Left ventricle myocardium inferior (tissue), 1 donor: ENCODE measurements around the gene FHL3. TPM values are rescaled to one million over a fixed set of nuclear protein-coding genes. Genes with fewer than 3 reads are reported as not detected.

ENCODE experiments used
- DNase-seq: peaks from one replicate; pipeline ENCODE4 v3.0.0-alpha.2; 2020
- H3K27ac ChIP-seq: fragments of 200-600 bp; replicated peaks from 2 replicates; pipeline ENCODE4 v1.8.0; 2021
- H3K27me3 ChIP-seq: fragments of 200-600 bp; 2 replicates; pipeline ENCODE4 v1.8.0; 2021; ENCODE audit warnings: low read depth
- H3K36me3 ChIP-seq: fragments of 200-600 bp; 2 replicates; pipeline ENCODE4 v1.8.0; 2021
- H3K4me1 ChIP-seq: fragments of 200-600 bp; 2 replicates; pipeline ENCODE4 v1.8.0; 2021
- H3K4me3 ChIP-seq: fragments of 200-600 bp; 2 replicates; pipeline ENCODE4 v1.8.0; 2021; ENCODE audit warnings: mild to moderate bottlenecking, moderate library complexity
- H3K9me3 ChIP-seq: fragments of 200-600 bp; replicated peaks from 2 replicates; pipeline ENCODE4 v1.8.0; 2021
- intact Hi-C: fragments of 100-400 bp; cut with micrococcal nuclease; formaldehyde crosslinking; loops from one replicate; pipeline ENCODE4 v1.11.0; 2022
- total RNA-seq: library from RNA; stranded (reverse); fragmentation: NEBNext Ultra II Directional; extraction: Animal tissue kit (Norgen Biotek cat#: 25700); gene quantifications from one replicate; pipeline ENCODE4 v1.2.1, GENCODE V29; 2021
- TF ChIP-seq, protein P1 (sequence below): fragments of 200-600 bp; IDR thresholded peaks from 2 replicates; pipeline ENCODE4 v1.8.0; 2021; ENCODE audit warnings: antibody characterized with exemption, mild to moderate bottlenecking, borderline replicate concordance
- donor health status: DM: no; HTN: yes; CAD: no; lungs with severe emphysema.

The FHL3 gene
- total RNA-seq, 1 donor from 2014 or later: 15.8 TPM

DNA sequence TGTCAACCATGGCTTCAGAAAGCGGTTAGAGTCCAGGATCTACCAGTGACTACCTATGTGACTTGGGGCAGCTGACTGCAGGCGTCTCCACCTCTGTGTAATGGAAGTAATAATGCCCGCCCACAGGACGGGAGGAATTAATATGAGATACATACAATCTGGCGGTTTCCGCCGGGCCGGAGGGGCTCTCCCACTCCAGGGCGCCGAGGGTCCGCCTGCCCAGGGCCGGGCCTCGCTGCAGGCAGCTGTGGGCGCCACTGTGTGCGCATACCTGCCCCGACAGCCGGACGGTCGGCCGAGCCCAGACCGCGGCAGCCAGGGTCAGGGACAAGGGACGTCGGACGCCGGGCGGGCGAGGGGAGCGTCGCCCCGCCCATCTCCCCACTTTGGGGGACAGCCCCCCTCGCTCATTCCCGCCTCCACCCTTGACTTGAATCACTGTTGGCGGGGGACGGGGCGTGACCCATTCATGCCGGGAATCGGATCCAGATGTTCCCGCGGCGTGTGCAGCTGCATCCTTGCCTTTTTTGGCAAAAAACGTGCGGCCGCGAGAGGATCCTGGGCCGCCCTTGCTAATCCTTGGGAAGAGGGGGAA, 9.5 kb downstream of the FHL3 start:
- H3K27ac ChIP-seq: peak overlapping the region; percentile 95
- peaks cover 59% of the 10 kb centered on the region for H3K4me1 ChIP-seq
- no peaks in the 10 kb centered on the region for H3K9me3 ChIP-seq
- peaks cover 13% of the 10 kb centered on the region for H3K36me3 ChIP-seq
- peak overlapping the region; percentile 72 for H3K4me3 ChIP-seq
- TF ChIP-seq, protein P1, sequence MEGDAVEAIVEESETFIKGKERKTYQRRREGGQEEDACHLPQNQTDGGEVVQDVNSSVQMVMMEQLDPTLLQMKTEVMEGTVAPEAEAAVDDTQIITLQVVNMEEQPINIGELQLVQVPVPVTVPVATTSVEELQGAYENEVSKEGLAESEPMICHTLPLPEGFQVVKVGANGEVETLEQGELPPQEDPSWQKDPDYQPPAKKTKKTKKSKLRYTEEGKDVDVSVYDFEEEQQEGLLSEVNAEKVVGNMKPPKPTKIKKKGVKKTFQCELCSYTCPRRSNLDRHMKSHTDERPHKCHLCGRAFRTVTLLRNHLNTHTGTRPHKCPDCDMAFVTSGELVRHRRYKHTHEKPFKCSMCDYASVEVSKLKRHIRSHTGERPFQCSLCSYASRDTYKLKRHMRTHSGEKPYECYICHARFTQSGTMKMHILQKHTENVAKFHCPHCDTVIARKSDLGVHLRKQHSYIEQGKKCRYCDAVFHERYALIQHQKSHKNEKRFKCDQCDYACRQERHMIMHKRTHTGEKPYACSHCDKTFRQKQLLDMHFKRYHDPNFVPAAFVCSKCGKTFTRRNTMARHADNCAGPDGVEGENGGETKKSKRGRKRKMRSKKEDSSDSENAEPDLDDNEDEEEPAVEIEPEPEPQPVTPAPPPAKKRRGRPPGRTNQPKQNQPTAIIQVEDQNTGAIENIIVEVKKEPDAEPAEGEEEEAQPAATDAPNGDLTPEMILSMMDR: no peak
- DNase-seq: peak; percentile 86
- no peaks in the 10 kb centered on the region for H3K27me3 ChIP-seq
- intact Hi-C loops: no loop called here

DNA sequence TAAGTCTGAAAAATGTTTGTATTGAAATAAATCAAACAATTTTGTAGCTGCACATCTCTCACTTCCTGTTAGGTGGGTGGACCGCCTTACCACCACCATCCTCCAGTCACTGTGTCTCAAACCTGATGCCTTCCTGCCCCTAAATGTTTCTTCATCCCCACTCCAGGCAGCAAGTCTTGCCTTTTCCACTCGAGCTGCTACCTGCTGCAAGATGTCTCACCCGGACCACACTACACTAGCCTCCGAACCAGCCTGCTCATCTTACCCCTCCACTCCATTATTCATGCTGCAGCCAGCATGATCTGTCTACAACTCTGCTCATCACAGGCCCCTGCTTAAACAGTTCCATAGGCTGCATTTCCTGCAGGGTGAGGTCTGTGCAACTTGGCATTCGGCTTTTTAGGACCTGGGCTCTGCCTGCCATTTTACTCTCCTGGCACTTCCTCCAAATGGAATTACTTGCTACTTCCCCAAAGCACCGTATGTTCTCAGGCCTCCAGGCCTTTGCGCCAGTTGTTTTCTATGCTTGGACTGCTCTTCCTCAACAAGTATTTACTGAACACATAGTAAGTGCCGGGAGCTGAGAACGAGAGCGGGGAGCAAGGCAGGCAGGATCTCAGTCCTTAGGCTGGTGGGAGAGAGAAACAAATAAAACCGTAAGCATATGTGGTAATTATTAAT, 10.3 kb downstream of the FHL3 start:
- no peaks in the 10 kb centered on the region for H3K9me3 ChIP-seq
- H3K27me3 ChIP-seq: no peaks in the 10 kb centered on the region
- DNase-seq: no peak
- H3K4me3 ChIP-seq: peak overlapping the region; percentile 72
- TF ChIP-seq, protein P1: no peak
- intact Hi-C loops: no loop called here
- H3K36me3 ChIP-seq: peaks cover 13% of the 10 kb centered on the region
- peak overlapping the region; percentile 95 for H3K27ac ChIP-seq
- H3K4me1 ChIP-seq: peaks cover 56% of the 10 kb centered on the region

DNA sequence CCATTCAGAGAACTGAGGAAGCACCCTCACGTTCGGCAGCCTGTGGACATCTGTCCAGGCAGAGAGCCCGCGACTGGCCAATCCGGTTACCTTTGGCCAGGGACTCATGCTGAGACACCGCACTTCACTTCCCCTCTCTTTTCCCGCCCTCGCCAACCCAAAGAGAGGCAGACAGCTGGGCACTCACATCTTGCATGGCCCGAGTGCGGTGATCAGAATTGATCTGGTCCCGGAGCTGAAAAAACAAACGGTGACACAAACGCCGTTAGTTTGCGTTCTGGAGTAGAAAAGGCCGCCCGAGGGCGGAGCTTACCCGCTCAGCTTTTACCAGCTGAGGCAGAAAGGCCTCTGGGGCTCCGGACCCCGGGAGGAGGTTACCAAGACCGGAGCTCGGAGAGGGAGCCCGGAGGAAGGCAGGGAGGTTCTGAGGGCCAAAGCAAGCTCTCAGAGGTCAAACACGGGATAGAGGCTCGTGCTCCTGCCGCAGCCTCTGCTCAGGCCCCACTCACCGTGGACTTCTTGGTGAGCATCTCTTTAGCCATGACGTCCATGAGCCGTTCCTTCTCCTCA, 15.9 kb downstream of the FHL3 start:
- Histone ChIP-seq H3K27me3 (no peaks in the 10 kb centered on the region), H3K27ac (peak overlapping the region; percentile 78), H3K4me1 (peaks cover 27% of the 10 kb centered on the region), H3K36me3 (peaks cover 33% of the 10 kb centered on the region), H3K4me3 (peak overlapping the region; percentile 80), H3K9me3 (no peaks in the 10 kb centered on the region)
- TF ChIP-seq, protein P1: no peak
- DNase-seq: no peak
- intact Hi-C loops: no loop called here

DNA sequence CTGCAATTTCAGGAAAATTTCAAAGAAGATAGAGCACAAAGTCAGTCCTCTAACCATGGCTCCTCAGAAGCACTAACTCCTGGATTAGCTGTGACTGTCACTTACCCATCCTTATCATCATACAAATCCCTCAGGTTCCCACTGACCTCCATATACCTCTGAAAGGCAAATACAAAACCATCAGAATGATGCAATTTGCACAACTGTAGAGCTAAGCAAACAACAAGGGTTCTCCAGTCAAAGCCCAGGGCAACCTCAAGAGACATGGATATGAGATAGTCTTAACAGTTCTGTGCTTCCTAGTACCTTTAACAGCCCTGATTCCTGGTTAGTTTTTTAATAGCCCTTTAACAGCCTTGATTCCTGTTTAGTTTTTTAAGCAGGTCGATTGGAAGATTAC, 17.6 kb downstream of the FHL3 start:
- H3K9me3 ChIP-seq: no peaks in the 10 kb centered on the region
- DNase-seq: no peak
- H3K4me1 ChIP-seq: peaks cover 27% of the 10 kb centered on the region
- no peaks in the 10 kb centered on the region for H3K27me3 ChIP-seq
- H3K36me3 ChIP-seq: peaks cover 51% of the 10 kb centered on the region
- no peak overlapping the region for H3K4me3 ChIP-seq
- intact Hi-C loops: no loop called here
- H3K27ac ChIP-seq: no peak overlapping the region
- TF ChIP-seq, protein P1: no peak

DNA sequence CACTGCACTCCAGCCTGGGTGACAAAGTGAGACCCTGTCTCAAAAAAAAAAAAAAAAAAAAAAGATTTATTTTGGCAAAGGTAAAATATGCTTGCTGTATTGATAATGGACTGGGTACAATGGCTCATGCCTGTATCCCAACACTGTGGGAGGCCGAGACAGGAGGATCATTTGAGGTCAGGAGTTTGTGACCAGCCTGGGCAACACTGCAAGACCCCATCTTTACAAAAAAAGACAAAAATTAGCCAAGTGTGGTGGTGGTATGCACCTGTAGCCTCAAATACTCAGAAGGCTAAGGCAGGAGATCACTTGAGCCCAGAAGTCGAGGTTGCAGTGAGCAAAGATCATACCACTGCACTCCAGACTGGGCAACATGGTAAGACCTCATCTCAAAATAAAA, 21.8 kb downstream of the FHL3 start:
- Histone ChIP-seq H3K27ac (no peak overlapping the region), H3K9me3 (no peaks in the 10 kb centered on the region), H3K4me3 (no peak overlapping the region), H3K36me3 (peaks cover 92% of the 10 kb centered on the region), H3K27me3 (no peaks in the 10 kb centered on the region), H3K4me1 (peaks cover 9% of the 10 kb centered on the region)
- no peak for DNase-seq
- TF ChIP-seq, protein P1: no peak
- intact Hi-C loops: no loop called here
